SK-N-SH treated with all-trans-retinoic acid at 6 μM for 48 hours (cell line): Measurements from ENCODE around the gene BCO2.

Experiments used
- ATAC-seq: fragments of 200-7000 bp; cut with Tn5 transposase; 3 replicates; pipeline ENCODE4 v1.9.1; 2020; ENCODE audit warnings: mild to moderate bottlenecking, moderate library complexity
- ARNTL ChIP-seq: fragments of 450-650 bp; formaldehyde crosslinking; IDR thresholded peaks from 2 replicates; pipeline ENCODE4 v1.5.0; 2020; ENCODE audit warnings: low read depth, mild to moderate bottlenecking, moderate library complexity, borderline replicate concordance
- BACH2 ChIP-seq: fragments of 250-450 bp; sonication (Bioruptor Pico); IDR thresholded peaks from 2 replicates; pipeline ENCODE4 v1.9.0; 2021; ENCODE audit warnings: mild to moderate bottlenecking, borderline replicate concordance
- CSDC2 ChIP-seq: fragments of 250-450 bp; sonication (Bioruptor Pico); IDR thresholded peaks from 2 replicates; pipeline ENCODE4 v1.5.0; 2020; ENCODE audit warnings: mild to moderate bottlenecking, moderate library complexity
- GLIS3 ChIP-seq: fragments of 250-450 bp; sonication (Bioruptor Pico); IDR thresholded peaks from 2 replicates; pipeline ENCODE4 v1.5.0; 2020; ENCODE audit warnings: mild to moderate bottlenecking, moderate library complexity
- ISL1 ChIP-seq: fragments of 250-450 bp; sonication (Bioruptor Pico); IDR thresholded peaks from 2 replicates; pipeline ENCODE4 v2.1.2; 2022; ENCODE audit warnings: mild to moderate bottlenecking, moderate library complexity
- OSR1 ChIP-seq: fragments of 250-450 bp; sonication (Bioruptor Pico); IDR thresholded peaks from 2 replicates; pipeline ENCODE4 v1.8.0; 2022; ENCODE audit warnings: moderate library complexity, mild to moderate bottlenecking, inconsistent platforms
- PPARA ChIP-seq: fragments of 250-450 bp; sonication (Bioruptor Pico); IDR thresholded peaks from 2 replicates; pipeline ENCODE4 v1.5.0; 2020; ENCODE audit warnings: mild to moderate bottlenecking, borderline replicate concordance
- RARB ChIP-seq: fragments of 250-450 bp; sonication (Bioruptor Pico); IDR thresholded peaks from 2 replicates; pipeline ENCODE4 v1.8.0; 2021; ENCODE audit warnings: mild to moderate bottlenecking, moderate library complexity
- SNAI2 ChIP-seq: fragments of 250-450 bp; sonication (Bioruptor Pico); IDR thresholded peaks from 2 replicates; pipeline ENCODE4 v1.5.0; 2020; ENCODE audit warnings: mild to moderate bottlenecking, moderate library complexity
- TCF4 ChIP-seq: fragments of 250-450 bp; sonication (Bioruptor Pico); IDR thresholded peaks from 2 replicates; pipeline ENCODE4 v1.8.0; 2021; ENCODE audit warnings: mild to moderate bottlenecking, moderate library complexity, borderline replicate concordance
- TOX ChIP-seq: fragments of 250-450 bp; sonication (Bioruptor Pico); IDR thresholded peaks from 2 replicates; pipeline ENCODE4 v1.8.0; 2021; ENCODE audit warnings: mild to moderate bottlenecking, moderate library complexity, borderline replicate concordance
- ZFP3 ChIP-seq: fragments of 250-450 bp; sonication (Bioruptor Pico); IDR thresholded peaks from 2 replicates; pipeline ENCODE4 v1.5.0; 2020; ENCODE audit warnings: mild to moderate bottlenecking, moderate library complexity
- ZNF565 ChIP-seq: fragments of 450-650 bp; formaldehyde crosslinking; conservative IDR thresholded peaks from 2 replicates; pipeline ENCODE4 v1.5.0; 2020; ENCODE audit warnings: low read depth, mild to moderate bottlenecking, moderate library complexity
- ZNF70 ChIP-seq: fragments of 450-650 bp; formaldehyde crosslinking; IDR thresholded peaks from 2 replicates; pipeline ENCODE4 v1.5.0; 2020; ENCODE audit warnings: mild to moderate bottlenecking, moderate library complexity
- ZNF8 ChIP-seq: fragments of 450-650 bp; formaldehyde crosslinking; IDR thresholded peaks from 2 replicates; pipeline ENCODE4 v1.5.0; 2020; ENCODE audit warnings: mild to moderate bottlenecking, moderate library complexity
- TF ChIP-seq, protein P1 (sequence below): fragments of 250-450 bp; sonication (Bioruptor Pico); IDR thresholded peaks from 2 replicates; pipeline ENCODE4 v1.5.1; 2021; ENCODE audit warnings: mild to moderate bottlenecking, moderate library complexity
- TF ChIP-seq, protein P2 (sequence below): fragments of 250-450 bp; sonication (Bioruptor Pico); IDR thresholded peaks from 2 replicates; pipeline ENCODE4 v1.8.0; 2021; ENCODE audit warnings: low read depth, mild to moderate bottlenecking, moderate library complexity, borderline replicate concordance
- TF ChIP-seq, protein P3 (sequence below): fragments of 250-450 bp; sonication (Bioruptor Pico); IDR thresholded peaks from 2 replicates; pipeline ENCODE4 v1.5.0; 2020; ENCODE audit warnings: mild to moderate bottlenecking, moderate library complexity

BCO2 gene

DNA sequence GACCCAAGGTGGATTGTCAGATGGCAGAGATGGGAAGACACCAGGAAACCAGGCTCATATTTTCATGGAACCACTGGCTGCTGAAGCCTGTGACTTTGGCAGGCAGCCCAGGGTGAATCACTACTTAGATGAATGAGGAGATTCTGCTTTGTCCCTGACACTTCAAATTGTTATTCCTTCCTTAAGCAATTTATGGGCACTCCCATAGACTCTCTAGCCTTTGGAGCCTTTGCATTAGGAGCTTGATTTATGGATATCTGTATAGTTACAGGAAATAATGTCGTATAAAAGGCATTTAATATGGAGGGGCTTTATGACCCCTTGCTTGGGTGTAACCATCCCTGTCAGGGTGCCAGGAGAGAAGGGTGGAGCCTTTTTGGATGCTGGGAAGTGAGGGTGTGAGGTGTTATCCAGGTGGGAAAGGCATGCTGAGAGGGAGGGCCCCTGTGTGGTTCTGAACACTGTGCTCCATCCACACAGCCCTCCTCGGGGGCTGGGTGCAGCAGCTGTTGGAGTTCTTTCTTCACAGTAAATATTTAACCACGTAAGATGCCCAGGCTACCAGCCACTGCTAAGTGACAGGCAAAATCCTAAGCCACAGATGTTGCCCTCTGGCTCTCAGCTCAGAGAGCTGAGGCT, 46.7 kb upstream of the BCO2 start (continued):
- TF ChIP-seq ZNF70 (no peak), CSDC2 (CRISPR knock-in tag) (no peak)

DNA sequence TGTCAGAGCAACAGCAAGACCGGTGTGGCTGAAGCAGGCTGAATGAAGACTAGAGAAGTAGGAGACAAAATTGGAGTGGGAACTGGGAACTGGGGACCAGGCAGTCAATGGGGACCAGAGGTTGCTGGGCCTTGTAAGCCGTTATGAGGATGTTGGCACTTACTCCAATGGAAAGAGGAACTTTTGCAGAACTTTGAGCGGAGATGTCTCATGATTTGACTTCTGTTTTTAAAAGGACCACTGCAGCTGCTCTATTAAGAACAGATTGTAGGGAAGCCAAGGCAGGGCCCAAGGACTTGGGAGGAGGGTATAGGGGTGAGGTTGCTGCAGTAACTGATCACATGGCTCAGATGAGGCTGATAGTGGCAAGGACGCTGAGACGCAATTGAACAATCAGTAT, 45.7 kb upstream of the BCO2 start:
- TF ChIP-seq ARNTL (CRISPR knock-in tag) (no peak), TCF4 (CRISPR knock-in tag) (no peak), ISL1 (CRISPR knock-in tag) (no peak), ZNF565 (no peak), SNAI2 (CRISPR knock-in tag) (no peak), RARB (CRISPR knock-in tag) (no peak)
- TF ChIP-seq, protein P1, sequence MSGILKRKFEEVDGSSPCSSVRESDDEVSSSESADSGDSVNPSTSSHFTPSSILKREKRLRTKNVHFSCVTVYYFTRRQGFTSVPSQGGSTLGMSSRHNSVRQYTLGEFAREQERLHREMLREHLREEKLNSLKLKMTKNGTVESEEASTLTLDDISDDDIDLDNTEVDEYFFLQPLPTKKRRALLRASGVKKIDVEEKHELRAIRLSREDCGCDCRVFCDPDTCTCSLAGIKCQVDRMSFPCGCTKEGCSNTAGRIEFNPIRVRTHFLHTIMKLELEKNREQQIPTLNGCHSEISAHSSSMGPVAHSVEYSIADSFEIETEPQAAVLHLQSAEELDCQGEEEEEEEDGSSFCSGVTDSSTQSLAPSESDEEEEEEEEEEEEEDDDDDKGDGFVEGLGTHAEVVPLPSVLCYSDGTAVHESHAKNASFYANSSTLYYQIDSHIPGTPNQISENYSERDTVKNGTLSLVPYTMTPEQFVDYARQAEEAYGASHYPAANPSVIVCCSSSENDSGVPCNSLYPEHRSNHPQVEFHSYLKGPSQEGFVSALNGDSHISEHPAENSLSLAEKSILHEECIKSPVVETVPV (CRISPR knock-in tag), result no peak
- TF ChIP-seq, protein P2, sequence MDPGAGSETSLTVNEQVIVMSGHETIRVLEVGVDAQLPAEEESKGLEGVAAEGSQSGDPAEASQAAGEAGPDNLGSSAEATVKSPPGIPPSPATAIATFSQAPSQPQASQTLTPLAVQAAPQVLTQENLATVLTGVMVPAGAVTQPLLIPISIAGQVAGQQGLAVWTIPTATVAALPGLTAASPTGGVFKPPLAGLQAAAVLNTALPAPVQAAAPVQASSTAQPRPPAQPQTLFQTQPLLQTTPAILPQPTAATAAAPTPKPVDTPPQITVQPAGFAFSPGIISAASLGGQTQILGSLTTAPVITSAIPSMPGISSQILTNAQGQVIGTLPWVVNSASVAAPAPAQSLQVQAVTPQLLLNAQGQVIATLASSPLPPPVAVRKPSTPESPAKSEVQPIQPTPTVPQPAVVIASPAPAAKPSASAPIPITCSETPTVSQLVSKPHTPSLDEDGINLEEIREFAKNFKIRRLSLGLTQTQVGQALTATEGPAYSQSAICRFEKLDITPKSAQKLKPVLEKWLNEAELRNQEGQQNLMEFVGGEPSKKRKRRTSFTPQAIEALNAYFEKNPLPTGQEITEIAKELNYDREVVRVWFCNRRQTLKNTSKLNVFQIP, result no peak
- ATAC-seq, result no peak

DNA sequence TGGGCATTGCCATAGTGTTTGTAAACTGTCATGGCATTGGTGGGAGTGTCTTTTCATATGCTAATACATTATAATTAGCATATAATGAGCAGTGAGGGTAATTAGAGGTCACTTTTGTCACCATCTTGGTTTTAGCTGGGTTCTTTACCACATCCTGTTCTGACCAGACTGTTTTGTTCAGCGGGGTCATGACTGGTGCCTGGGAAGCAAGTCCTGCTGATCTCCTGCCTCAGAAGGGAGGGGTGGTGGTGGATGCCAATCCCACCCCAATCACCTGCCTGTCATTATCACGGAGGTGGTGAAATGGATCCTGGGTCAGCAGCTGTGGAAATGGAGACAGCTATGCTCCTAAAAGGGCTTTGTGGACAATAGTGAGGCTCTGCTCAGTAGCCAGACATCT, 42.6 kb upstream of the BCO2 start:
- no peak for ATAC-seq
- TF ChIP-seq ZFP3 (CRISPR knock-in tag), result no peak
- TF ChIP-seq ARNTL (CRISPR knock-in tag), result no peak
- TF ChIP-seq ISL1 (CRISPR knock-in tag), result no peak
- TF ChIP-seq, protein P3, sequence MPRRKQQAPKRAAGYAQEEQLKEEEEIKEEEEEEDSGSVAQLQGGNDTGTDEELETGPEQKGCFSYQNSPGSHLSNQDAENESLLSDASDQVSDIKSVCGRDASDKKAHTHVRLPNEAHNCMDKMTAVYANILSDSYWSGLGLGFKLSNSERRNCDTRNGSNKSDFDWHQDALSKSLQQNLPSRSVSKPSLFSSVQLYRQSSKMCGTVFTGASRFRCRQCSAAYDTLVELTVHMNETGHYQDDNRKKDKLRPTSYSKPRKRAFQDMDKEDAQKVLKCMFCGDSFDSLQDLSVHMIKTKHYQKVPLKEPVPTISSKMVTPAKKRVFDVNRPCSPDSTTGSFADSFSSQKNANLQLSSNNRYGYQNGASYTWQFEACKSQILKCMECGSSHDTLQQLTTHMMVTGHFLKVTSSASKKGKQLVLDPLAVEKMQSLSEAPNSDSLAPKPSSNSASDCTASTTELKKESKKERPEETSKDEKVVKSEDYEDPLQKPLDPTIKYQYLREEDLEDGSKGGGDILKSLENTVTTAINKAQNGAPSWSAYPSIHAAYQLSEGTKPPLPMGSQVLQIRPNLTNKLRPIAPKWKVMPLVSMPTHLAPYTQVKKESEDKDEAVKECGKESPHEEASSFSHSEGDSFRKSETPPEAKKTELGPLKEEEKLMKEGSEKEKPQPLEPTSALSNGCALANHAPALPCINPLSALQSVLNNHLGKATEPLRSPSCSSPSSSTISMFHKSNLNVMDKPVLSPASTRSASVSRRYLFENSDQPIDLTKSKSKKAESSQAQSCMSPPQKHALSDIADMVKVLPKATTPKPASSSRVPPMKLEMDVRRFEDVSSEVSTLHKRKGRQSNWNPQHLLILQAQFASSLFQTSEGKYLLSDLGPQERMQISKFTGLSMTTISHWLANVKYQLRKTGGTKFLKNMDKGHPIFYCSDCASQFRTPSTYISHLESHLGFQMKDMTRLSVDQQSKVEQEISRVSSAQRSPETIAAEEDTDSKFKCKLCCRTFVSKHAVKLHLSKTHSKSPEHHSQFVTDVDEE (CRISPR knock-in tag), result no peak
- no peak for TF ChIP-seq RARB (CRISPR knock-in tag)
- no peak for TF ChIP-seq CSDC2 (CRISPR knock-in tag)
- TF ChIP-seq, protein P1 (CRISPR knock-in tag), result no peak
- TF ChIP-seq ZNF8, result no peak
- TF ChIP-seq BACH2 (CRISPR knock-in tag), result no peak
- TF ChIP-seq TOX, result no peak
- no peak for TF ChIP-seq OSR1
- TF ChIP-seq PPARA (CRISPR knock-in tag), result no peak

DNA sequence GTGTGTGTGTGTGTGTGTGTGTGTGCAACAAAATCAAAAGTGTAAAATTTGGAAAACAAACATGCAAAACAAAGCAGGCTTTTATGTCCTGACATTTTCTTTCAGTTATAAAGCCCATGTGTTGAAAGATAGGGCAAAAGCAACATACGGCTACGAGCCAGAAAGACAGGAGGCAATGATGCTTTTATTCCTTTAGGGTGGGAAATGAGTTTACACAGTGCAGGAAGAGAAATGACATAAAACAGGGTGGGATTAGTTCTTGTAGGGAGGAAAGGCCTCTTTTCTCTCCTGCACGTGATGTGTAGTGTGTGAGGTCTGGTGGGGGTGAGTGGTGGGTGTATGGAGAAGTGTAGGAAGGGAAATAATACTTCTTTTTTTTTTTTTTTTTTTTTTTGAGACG, 40.8 kb upstream of the BCO2 start:
- no peak for TF ChIP-seq GLIS3 (CRISPR knock-in tag)
- TF ChIP-seq PPARA (CRISPR knock-in tag), result no peak
- TF ChIP-seq SNAI2 (CRISPR knock-in tag), result no peak
- TF ChIP-seq, protein P1 (CRISPR knock-in tag), result no peak
- TF ChIP-seq, protein P2, result no peak
- no peak for TF ChIP-seq ZNF565
- no peak for TF ChIP-seq ZNF70

More for the DNA sequence above, 40.8 kb upstream of the BCO2 start:
- no peak for ATAC-seq
